HepG2 (cell line): ENCODE results near the gene NOA1. TPM values are rescaled to one million over a fixed set of nuclear protein-coding genes. Genes with fewer than 3 reads are reported as not detected.

ENCODE experiments used
- ARNTL ChIP-seq: sonication (generic); formaldehyde crosslinking; IDR thresholded peaks from 2 replicates; pipeline ENCODE4 v1.4.0; 2020; ENCODE audit warnings: mild to moderate bottlenecking, missing genetic modification reagents
- FOXA3 ChIP-seq: IDR thresholded peaks from 2 replicates; pipeline ENCODE4 v1.6.1; 2016; ENCODE audit warnings: missing genetic modification reagents, missing compliant biosample characterization
- KDM2A ChIP-seq: sonication (generic); formaldehyde crosslinking; IDR thresholded peaks from 2 replicates; pipeline ENCODE4 v1.4.0; 2020; ENCODE audit warnings: low read depth, missing genetic modification reagents, borderline replicate concordance
- KLF13 ChIP-seq: sonication (generic); formaldehyde crosslinking; IDR thresholded peaks from 2 replicates; pipeline ENCODE4 v1.4.0; 2020; ENCODE audit warnings: mild to moderate bottlenecking, missing genetic modification reagents
- NFYC ChIP-seq: IDR thresholded peaks from 2 replicates; pipeline ENCODE4 v1.6.1; 2016; ENCODE audit warnings: missing genetic modification reagents, missing compliant biosample characterization
- PHF8 ChIP-seq: sonication (generic); formaldehyde crosslinking; IDR thresholded peaks from 2 replicates; pipeline ENCODE4 v1.5.0; 2020; ENCODE audit warnings: missing genetic modification reagents
- SP5 ChIP-seq: IDR thresholded peaks from 2 replicates; pipeline ENCODE4 v1.6.1; 2016; ENCODE audit warnings: low read depth, borderline replicate concordance
- THAP11 ChIP-seq: IDR thresholded peaks from 2 replicates; pipeline ENCODE4 v1.6.1; 2016; ENCODE audit warnings: missing biosample characterization, missing genetic modification reagents
- ZC3H4 ChIP-seq: sonication (generic); formaldehyde crosslinking; IDR thresholded peaks from 2 replicates; pipeline ENCODE4 v1.4.0; 2020; ENCODE audit warnings: missing genetic modification reagents, borderline replicate concordance
- ZNF101 ChIP-seq: sonication (generic); formaldehyde crosslinking; IDR thresholded peaks from 2 replicates; pipeline ENCODE4 v1.4.0; 2020; ENCODE audit warnings: mild to moderate bottlenecking, low read depth, missing genetic modification reagents, borderline replicate concordance
- ZNF30 ChIP-seq: sonication (generic); formaldehyde crosslinking; IDR thresholded peaks from 2 replicates; pipeline ENCODE4 v1.5.0; 2020; ENCODE audit warnings: mild to moderate bottlenecking, missing genetic modification reagents
- ZNF33B ChIP-seq: sonication (generic); formaldehyde crosslinking; IDR thresholded peaks from 2 replicates; pipeline ENCODE4 v1.5.1; 2020; ENCODE audit warnings: mild to moderate bottlenecking, missing genetic modification reagents
- ZNF547 ChIP-seq: sonication (generic); formaldehyde crosslinking; IDR thresholded peaks from 2 replicates; pipeline ENCODE4 v1.5.1; 2020; ENCODE audit warnings: mild to moderate bottlenecking, missing genetic modification reagents
- ZNF672 ChIP-seq: sonication (generic); formaldehyde crosslinking; IDR thresholded peaks from 2 replicates; pipeline ENCODE4 v1.8.1; 2022; ENCODE audit warnings: missing genetic modification reagents
- ZNF674 ChIP-seq: sonication (generic); formaldehyde crosslinking; IDR thresholded peaks from 2 replicates; pipeline ENCODE4 v1.5.0; 2020; ENCODE audit warnings: low read depth, mild to moderate bottlenecking, missing genetic modification reagents
- ZNF773 ChIP-seq: sonication (generic); formaldehyde crosslinking; IDR thresholded peaks from 2 replicates; pipeline ENCODE4 v1.4.0; 2020; ENCODE audit warnings: missing genetic modification reagents, borderline replicate concordance
- polyA plus RNA-seq, 8 experiments: library from polyadenylated mRNA; depleted of rRNA in 3 of 8; stranded (reverse) in 7 of 8; unstranded in 1 of 8; fragments of >200 nt; fragmentation: Illumina TruSeq in 4 of 8; extraction: Trizol in 4 of 8; gene quantifications; 2 replicates each; pipeline versions ENCODE4 v1.2.1 to v1.2.3, GENCODE V29; 2011 to 2016; ENCODE audit warnings: low read depth in 4 of 8, missing spikeins in 1 of 8, mixed read lengths in 1 of 8; ENCODE audit not compliant: insufficient read depth in 1 of 8
- total RNA-seq, 5 experiments: library from RNA; depleted of rRNA; stranded (reverse); fragments of >200 nt; fragmentation: Illumina TruSeq; extraction: Trizol; gene quantifications; 2 replicates each; pipeline ENCODE4 v1.2.3, GENCODE V29; 2016; ENCODE audit warnings: low read depth in 1 of 5
- TF ChIP-seq, protein P1 (sequence below): IDR thresholded peaks from 2 replicates; pipeline ENCODE4 v1.6.1; 2016; ENCODE audit warnings: mild to moderate bottlenecking
- TF ChIP-seq, protein P2 (sequence below): sonication (generic); formaldehyde crosslinking; IDR thresholded peaks from 2 replicates; pipeline ENCODE4 v1.5.0; 2020; ENCODE audit warnings: mild to moderate bottlenecking, missing genetic modification reagents
- TF ChIP-seq, protein P3 (sequence below), 2 experiments: sonication (generic) in 1 of 2; formaldehyde crosslinking in 1 of 2; IDR thresholded peaks; 2 replicates each; pipeline versions ENCODE4 v1.4.0 to v1.6.1; 2016 to 2020; ENCODE audit warnings: borderline replicate concordance in 1 of 2, low read depth in 1 of 2, mild to moderate bottlenecking in 1 of 2, missing genetic modification reagents in 1 of 2
- TF ChIP-seq, protein P4 (sequence below): sonication (generic); formaldehyde crosslinking; IDR thresholded peaks from 2 replicates; pipeline ENCODE4 v1.8.1; 2022; ENCODE audit warnings: mild to moderate bottlenecking, missing genetic modification reagents

The NOA1 gene
- total and polyA plus RNA-seq, 2 of the 13 experiments (the other 11 are each of a cell fraction or from before 2014, with no cell fraction given) = 17.3 to 19.0 TPM

DNA sequence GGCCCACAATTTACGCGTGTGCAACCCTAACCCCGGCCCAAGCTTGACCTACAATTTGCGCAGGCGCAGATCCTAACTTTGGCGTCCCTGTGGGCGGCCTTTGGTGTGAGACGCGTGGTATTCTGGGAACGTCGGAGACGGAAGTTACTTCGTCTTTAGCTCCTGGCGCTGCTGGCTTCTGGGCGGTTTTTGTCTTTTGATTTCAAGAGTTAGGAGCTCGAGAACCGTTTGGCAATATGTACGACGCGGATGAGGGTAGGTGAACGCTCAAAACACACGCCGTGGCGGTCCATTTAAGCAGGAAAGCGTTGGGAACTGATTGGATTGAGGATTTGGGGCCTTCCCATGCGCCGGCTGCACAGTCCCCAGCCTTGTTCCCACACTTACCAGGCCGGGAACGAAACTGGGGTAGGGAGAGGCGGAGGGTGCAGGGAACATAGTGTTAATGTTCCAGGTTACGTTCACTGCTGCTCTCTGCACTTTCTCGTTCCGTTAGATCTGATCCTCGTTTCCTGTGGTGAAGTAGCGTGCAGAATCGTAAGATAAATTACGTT, 1.4 kb upstream of the NOA1 start, which contains the start of gene POLR2B (continued):
- peak; percentile 96 for TF ChIP-seq PHF8 (CRISPR knock-in tag)
- TF ChIP-seq ZC3H4 = no peak
- no peak for TF ChIP-seq ARNTL
- TF ChIP-seq NFYC = no peak; the same call in 1 of the 2 replicates
- TF ChIP-seq, protein P1, sequence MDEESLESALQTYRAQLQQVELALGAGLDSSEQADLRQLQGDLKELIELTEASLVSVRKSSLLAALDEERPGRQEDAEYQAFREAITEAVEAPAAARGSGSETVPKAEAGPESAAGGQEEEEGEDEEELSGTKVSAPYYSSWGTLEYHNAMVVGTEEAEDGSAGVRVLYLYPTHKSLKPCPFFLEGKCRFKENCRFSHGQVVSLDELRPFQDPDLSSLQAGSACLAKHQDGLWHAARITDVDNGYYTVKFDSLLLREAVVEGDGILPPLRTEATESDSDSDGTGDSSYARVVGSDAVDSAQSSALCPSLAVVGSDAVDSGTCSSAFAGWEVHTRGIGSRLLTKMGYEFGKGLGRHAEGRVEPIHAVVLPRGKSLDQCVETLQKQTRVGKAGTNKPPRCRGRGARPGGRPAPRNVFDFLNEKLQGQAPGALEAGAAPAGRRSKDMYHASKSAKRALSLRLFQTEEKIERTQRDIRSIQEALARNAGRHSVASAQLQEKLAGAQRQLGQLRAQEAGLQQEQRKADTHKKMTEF (CRISPR knock-in tag) = no peak; the same call in 1 of the 2 replicates
- TF ChIP-seq, protein P2, sequence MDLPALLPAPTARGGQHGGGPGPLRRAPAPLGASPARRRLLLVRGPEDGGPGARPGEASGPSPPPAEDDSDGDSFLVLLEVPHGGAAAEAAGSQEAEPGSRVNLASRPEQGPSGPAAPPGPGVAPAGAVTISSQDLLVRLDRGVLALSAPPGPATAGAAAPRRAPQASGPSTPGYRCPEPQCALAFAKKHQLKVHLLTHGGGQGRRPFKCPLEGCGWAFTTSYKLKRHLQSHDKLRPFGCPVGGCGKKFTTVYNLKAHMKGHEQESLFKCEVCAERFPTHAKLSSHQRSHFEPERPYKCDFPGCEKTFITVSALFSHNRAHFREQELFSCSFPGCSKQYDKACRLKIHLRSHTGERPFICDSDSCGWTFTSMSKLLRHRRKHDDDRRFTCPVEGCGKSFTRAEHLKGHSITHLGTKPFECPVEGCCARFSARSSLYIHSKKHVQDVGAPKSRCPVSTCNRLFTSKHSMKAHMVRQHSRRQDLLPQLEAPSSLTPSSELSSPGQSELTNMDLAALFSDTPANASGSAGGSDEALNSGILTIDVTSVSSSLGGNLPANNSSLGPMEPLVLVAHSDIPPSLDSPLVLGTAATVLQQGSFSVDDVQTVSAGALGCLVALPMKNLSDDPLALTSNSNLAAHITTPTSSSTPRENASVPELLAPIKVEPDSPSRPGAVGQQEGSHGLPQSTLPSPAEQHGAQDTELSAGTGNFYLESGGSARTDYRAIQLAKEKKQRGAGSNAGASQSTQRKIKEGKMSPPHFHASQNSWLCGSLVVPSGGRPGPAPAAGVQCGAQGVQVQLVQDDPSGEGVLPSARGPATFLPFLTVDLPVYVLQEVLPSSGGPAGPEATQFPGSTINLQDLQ (CRISPR knock-in tag) = no peak
- TF ChIP-seq ZNF674 (CRISPR knock-in tag) = no peak
- TF ChIP-seq SP5 = 0 out of 2 replicates have a peak, but pooled peaks have one; percentile 29
- peak; percentile 85 for TF ChIP-seq THAP11 (CRISPR knock-in tag)
- no peak for TF ChIP-seq ZNF773 (CRISPR knock-in tag)
- peak; percentile 77; the same call in 1 of the 2 replicates for TF ChIP-seq ZNF33B (CRISPR knock-in tag)
- no peak for TF ChIP-seq ZNF30 (CRISPR knock-in tag)
- TF ChIP-seq FOXA3 (CRISPR knock-in tag) = no peak
- TF ChIP-seq, protein P3, sequence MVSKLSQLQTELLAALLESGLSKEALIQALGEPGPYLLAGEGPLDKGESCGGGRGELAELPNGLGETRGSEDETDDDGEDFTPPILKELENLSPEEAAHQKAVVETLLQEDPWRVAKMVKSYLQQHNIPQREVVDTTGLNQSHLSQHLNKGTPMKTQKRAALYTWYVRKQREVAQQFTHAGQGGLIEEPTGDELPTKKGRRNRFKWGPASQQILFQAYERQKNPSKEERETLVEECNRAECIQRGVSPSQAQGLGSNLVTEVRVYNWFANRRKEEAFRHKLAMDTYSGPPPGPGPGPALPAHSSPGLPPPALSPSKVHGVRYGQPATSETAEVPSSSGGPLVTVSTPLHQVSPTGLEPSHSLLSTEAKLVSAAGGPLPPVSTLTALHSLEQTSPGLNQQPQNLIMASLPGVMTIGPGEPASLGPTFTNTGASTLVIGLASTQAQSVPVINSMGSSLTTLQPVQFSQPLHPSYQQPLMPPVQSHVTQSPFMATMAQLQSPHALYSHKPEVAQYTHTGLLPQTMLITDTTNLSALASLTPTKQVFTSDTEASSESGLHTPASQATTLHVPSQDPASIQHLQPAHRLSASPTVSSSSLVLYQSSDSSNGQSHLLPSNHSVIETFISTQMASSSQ (IDR thresholded peaks at IDR 0.05; ENCODE audit: low read depth) = no peak
- TF ChIP-seq, protein P3 (CRISPR knock-in tag; IDR thresholded peaks at IDR 0.05; ENCODE audit: borderline replicate concordance) = peak; percentile 29; the same call in 1 of the 2 replicates
- TF ChIP-seq KDM2A = no peak; the same call in 1 of the 2 replicates
- no peak for TF ChIP-seq KLF13 (CRISPR knock-in tag)
- TF ChIP-seq, protein P4, sequence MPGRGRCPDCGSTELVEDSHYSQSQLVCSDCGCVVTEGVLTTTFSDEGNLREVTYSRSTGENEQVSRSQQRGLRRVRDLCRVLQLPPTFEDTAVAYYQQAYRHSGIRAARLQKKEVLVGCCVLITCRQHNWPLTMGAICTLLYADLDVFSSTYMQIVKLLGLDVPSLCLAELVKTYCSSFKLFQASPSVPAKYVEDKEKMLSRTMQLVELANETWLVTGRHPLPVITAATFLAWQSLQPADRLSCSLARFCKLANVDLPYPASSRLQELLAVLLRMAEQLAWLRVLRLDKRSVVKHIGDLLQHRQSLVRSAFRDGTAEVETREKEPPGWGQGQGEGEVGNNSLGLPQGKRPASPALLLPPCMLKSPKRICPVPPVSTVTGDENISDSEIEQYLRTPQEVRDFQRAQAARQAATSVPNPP (CRISPR knock-in tag) = no peak
- TF ChIP-seq ZNF101 (CRISPR knock-in tag) = no peak
- no peak for TF ChIP-seq ZNF547 (CRISPR knock-in tag)
- TF ChIP-seq ZNF672 = no peak
